Cerebellar nuclear complex (tissue), 1 donor: ENCODE results near the gene GORASP1.

Experiments
- DNase-seq, 2 experiments: peaks; one replicate each; lab custom pipeline; 2025; lab: John Stamatoyannopoulos, UW

Gene GORASP1

GRCh38 chr3:39141171-39141995 lies 34.0 kb upstream of the GORASP1 start:
- no peak for DNase-seq

- DNase-seq = no peak
Measured at GRCh38 chr3:39140341-39140971, 33.0 kb upstream of the GORASP1 start.

DNA sequence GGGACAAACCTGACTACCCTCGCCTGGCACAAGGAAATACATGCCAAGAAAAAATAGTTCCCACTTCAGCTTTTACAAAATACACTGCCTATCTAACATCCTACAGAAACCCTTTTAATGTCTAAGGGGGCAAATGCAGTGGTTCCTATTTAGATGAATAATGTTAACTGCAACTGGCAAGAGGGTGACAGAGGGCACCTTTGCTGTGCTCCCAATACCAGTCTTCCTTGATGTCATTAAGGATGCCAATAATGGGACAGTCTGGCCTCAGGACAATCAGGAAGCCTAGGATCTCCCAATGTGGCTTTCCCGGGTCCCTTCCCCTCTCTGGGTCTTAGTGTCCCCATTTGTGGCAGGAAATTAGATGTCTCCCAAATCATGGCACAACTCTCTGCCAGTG lies 32.0 kb upstream of the GORASP1 start:
- DNase-seq = no peak

DNA sequence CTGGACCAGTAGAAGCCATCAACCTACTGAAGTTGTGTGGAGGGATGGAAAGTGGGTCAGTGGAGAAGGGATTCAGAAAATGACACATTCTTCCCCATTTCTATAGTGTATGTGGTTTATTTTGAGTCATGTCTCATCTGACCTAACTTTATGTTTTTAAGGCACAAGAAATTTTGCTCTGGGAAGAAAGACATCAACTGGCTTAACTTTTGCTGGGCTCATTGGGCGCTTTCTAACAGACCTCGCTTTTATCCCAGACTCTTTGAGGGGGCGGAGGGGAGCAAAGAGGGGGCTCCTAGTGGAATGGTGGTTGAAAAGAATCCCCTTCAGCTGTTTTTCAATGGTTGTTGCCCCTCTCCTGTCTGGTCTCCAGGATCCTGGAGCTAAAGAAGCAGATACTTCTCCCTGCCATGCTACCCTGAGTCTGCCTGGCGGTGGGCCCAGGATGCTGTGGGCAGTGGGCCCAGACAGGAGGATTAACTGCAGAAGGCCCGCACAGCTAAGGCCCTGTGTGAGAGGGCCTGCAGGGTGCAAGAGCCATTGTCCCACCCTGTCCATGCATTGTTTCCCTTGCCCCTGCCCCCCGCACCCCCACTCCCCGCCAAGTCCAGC lies 31.5 kb upstream of the GORASP1 start:
- peak in 1 of 2 experiments; percentile 74 for DNase-seq

DNA sequence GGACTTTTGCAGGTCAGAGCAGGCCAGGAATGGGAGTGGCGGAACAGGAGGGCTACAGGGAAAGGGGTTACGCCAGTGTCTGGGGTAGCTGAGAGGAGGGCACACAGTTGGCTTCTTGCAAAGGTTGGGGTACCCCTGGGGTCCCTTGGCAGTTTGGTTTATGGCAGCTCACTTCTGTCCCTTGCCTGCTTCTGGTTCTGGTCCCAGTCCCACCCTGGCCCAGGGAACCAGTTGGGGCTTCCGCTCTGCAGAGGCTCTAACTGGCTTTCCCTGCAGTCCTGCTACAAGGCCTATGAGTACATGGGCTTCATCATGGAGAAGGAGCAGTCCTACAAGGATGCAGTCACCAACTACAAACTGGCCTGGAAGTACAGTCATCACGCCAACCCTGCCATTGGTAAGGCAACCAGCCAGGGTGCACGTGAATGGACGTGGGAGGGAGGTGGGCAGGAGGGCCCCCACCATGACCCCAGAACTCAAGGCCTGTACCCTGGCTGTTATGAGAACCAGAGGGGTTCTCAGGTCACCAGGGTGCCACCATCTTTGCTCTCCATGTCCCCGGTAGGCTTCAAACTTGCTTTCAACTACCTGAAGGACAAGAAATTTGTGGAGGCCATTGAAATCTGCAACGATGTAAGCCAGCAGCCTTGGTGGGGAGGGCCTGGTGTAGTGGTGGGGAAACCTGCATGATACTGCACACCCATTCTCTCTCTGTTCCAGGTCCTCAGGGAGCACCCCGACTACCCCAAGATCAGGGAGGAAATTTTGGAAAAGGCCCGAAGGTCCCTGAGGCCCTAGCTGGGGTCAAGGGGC lies 30.8 kb upstream of the GORASP1 start:
- no peak for DNase-seq

DNA sequence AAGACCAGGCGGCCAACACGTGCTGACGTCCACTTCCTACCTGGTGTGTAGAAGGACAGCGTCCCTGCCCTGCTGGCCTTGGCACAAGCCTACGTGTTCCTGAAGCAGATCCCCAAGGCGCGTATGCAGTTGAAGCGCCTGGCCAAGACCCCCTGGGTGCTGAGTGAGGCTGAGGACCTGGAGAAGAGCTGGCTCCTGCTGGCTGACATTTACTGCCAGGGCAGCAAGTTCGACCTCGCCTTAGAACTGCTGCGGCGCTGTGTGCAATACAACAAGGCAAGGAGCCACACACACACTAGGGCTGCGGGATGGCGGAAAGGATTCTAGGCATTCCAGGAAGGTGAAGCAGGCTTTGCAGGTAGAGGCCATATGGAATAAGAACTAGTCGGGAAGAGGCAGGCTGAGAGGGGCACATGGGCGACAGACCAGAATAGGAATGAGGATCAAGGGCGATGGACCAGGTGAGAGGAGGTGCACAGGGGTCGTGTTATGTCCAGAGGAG lies 30.1 kb upstream of the GORASP1 start:
- DNase-seq = no peak

DNA sequence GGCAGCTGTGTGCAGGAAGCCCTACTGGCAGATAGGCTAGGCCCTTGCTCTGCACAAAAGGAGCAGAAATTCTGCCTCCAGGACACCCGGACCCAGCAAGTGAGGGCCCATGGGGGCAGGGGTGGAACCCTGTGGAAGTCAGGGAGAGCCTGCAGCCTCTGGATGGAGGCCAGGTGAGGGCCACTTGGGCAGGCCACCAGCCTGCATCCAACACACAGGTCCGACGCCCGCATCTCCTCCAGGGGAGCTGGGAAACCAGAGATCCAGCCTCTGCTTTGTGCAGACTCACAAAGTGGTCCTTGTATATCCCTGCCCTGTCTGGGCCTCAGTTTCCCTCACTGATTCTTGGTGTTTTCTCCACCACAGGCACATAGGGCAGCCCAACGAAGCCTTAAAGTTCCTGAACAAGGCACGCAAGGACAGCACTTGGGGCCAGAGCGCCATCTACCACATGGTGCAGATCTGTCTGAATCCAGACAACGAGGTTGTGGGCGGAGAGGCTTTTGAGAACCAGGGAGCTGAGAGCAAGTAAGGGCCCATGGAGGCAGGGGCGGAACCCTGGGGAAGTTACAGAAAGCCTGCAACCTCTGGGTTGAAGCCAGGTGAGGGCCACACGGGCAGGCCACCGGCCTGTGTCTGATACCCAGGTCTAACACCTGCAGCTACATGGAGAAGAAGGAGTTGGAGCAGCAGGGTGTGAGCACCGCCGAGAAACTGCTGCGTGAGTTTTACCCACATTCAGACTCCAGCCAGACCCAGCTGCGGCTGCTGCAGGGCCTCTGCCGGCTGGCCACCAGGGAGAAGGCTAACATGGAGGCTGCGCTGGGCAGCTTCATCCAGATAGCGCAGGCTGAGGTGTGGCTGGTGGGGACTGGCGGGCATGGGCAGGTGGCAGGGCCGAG lies 29.4 kb upstream of the GORASP1 start:
- no peak for DNase-seq

- no peak for DNase-seq
Measured at GRCh38 chr3:39135170-39135805, 27.9 kb upstream of the GORASP1 start.

DNA sequence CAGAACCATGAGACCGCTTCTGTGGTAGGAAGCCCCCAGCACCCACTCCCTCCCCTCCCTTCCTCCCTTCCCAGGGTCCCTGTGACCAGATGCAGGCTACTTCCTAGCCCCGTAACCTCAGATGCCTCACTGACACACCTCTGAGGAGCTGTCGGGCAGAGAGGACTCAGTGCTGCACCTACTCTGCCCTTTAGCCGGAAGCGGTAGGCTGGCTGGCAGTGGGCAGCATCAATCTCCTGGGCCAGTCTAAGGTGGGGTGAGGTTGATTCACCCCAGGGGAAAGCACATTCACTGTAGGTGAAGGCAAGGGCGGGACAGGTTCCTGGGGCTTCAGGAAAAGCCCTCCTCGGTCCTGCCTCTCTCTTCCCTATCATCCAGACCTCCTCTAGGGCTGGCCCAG lies 26.9 kb upstream of the GORASP1 start:
- DNase-seq = no peak

GRCh38 chr3:39133822-39134221 lies 26.4 kb upstream of the GORASP1 start:
- DNase-seq = no peak

- no peak for DNase-seq
Measured at GRCh38 chr3:39133093-39133490, 25.7 kb upstream of the GORASP1 start.

DNA sequence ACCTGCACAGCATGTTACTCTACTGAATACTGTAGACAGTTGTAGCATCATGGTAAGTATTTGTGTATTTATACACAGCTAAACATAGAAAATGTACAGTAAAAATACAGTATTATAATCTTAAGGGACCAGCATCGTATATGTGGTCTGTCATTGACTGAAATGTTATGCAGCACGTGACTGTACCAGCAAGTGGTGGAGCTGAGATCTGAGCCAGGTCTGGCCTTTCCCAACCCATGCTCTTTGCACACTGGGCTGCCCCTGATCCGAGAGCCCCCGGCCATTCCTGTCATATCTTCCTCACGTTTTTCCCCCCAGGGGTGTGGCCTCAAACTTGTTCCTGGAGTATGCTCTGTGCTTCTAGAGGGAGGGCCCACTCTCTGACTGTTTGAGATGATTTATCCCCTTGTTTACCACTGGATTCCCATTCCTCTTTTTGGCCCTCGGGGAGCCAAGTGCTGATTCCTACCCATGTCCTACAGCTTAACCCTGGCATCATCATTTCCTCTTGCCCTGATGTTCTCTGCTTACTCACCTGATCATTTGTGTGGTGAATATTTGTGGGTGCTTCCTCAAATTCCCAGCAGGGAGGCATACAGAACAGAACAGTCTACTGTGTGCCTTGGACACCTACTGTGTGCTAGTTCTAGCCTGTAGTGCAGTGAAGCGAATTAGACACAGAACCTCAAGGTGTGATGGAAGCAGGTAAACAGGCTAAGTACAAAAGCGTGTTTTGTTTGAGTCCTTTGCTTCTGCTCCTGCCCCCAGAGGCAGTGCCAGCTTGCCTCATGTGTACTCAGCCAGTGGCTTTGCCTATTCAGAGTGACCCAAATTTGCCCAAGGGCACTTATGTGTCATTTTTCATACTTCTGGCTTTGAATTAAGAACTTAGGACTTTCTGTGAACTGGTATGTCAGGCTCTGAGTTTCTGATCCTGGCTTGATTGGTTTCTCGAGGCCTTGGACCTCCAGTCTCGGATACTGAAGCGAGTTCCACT lies 25.0 kb upstream of the GORASP1 start:
- DNase-seq = no peak

DNA sequence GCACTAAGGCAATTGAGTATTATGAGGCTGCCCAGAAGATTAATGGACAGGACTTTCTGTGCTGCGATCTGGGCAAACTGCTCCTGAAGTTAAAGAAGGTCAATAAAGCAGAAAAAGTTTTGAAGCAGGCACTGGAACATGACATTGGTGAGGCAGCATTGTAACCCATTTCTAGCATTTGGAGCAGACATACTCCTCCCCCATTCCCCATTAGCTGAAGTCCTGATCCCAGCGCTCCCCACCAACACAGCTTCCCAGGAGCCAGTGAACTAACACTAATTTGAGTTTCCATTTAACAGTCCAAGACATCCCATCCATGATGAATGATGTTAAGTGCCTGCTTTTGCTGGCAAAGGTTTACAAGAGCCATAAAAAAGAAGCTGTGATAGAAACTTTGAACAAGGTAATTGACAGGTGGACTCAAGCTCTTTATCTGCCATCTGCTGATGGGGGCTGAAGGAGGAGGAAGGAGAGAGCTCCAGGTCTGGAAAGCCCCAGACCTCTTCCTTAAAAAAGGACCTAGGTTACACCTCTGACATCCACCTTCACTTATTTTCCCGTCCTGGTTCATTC lies 23.4 kb upstream of the GORASP1 start:
- no peak for DNase-seq

DNA sequence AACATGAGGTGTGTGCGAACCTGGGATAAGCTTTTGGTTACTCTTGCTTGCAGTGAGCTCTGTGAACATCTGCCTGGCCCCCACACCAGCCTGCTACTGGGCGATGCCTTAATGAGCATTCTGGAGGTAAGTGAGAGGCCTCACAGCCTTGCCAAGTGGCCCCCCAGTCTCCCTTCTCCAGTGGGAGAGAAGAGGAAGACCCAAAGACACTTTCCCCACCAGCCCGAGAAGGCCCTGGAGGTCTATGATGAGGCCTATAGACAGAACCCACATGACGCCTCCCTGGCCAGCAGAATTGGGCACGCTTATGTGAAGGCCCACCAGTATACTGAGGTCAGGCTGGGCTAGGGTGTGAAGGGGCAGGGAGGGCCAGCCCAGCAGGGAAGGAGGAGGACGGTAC lies 22.6 kb upstream of the GORASP1 start:
- no peak for DNase-seq

GRCh38 chr3:39128951-39129350 lies 21.5 kb upstream of the GORASP1 start:
- DNase-seq = no peak

- no peak for DNase-seq
Measured at GRCh38 chr3:39127908-39128304, 20.5 kb upstream of the GORASP1 start.

GRCh38 chr3:39127269-39127907 lies 20.0 kb upstream of the GORASP1 start:
- no peak for DNase-seq

DNA sequence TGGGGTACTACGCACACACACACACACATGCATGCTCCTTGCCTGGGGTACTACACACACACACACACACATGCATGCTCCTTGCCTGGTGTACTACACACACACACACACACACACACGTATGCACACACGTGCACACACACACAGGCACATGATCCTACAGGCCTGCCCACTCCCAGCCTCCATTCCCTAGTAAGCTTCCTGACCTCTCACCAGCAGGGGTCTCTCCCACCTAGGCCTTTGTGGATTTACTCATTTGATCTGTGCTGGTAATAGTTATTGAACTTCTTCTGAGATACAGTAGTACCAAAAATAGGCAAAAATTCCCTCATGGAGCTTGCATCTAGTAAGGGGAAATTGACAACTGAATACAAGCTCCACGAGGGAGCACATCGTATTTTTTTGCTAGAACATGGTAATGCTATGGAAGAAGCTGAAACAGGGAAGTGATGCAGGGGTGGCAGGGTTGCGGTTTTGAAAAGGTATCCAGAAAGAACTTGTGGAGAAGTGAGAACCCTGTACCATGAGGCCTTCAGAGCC lies 19.2 kb upstream of the GORASP1 start:
- DNase-seq = no peak
